Spleen (tissue), 7 donors: ENCODE measurements around the gene WASL.

ENCODE experiments used
- CTCF ChIP-seq, 11 experiments: fragments of 200-600 bp in 7 of 11; fragments of 450-650 bp in 4 of 11; sonication (generic) in 4 of 11; IDR thresholded peaks in 8 of 11; conservative IDR thresholded peaks in 3 of 11; 1 replicate in 7 of 11; 2 replicates in 4 of 11; pipeline versions ENCODE4 v1.4.0 to v1.8.0; 2016 to 2021; ENCODE audit warnings: antibody characterized with exemption in 11 of 11, inconsistent platforms in 4 of 11, mild to moderate bottlenecking in 1 of 11
- POLR2AphosphoS5 ChIP-seq, 3 donors: sonication (generic); formaldehyde crosslinking; IDR thresholded peaks; one replicate each; pipeline ENCODE4 v1.5.1; 2017; ENCODE audit warnings: antibody characterized with exemption in 3 of 3
- donor health status: DM: no; HTN: no; CAD: no; lungs with moderate emphysema.
- donor health status: DM: no; HTN: no; CAD: no.
- donor health status: DM: no; HTN: no; CAD: no.

GRCh38 chr7:123771256-123771655, 22.5 kb upstream of the WASL start:
- TF ChIP-seq CTCF (IDR thresholded peaks at IDR 0.05 in 8 of 11, conservative IDR thresholded peaks at IDR 0.05 in 3 of 11) (no peak), POLR2AphosphoS5 (IDR thresholded peaks at IDR 0.05) (no peak)
